Hepatic stellate cell (primary cell): ENCODE data around the gene SLA2.
"Not testable (repeated sequence)": the region's sequence is repeated elsewhere in the genome, so short reads cannot be mapped to it uniquely, and the experiment has no call there.

Experiments used
- DNase-seq: peaks from one replicate; pipeline ENCODE4 v3.0.0; 2011; ENCODE audit warnings: low spot score

Gene SLA2

GRCh38 chr20:36645353-36645752 is 643 bp downstream of the SLA2 start:
- no peak for DNase-seq

GRCh38 chr20:36644706-36645095 is 1.3 kb downstream of the SLA2 start:
- DNase-seq = no peak

DNA sequence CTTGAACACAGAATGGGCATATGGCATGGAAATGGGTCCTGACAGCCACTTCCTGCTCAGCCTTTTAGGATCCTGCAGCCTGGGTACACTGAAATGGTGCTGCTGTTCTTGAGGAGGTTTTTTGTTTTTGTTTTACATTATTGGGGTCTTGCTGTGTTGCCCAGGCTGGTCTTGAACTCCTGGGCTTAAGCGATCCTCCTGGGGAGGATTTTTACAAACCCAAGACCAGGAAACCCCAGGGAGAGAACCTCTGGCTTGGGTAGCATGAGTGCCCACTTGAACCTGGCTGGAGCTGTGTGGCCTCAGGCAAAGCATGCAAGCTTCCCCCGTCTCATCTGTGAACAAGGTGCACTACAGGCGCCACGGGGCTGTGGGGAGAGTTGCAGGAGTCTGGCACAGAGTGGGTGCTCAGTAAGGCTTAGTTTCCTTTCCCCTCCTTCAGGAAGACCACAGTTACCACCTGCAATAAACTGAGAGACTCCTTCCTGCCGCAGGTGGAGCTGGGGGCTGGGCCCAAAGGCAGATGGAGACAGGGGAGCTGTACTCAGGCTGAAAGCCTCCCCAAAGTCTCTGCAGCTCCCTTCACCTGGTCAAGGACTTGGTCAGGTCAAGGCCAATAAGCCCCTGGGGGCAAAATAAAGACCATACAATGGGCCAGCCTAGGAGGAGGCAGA is 1.8 kb downstream of the SLA2 start:
- no peak for DNase-seq

- DNase-seq = no peak
These were observed 3.9 kb downstream of the SLA2 start for GRCh38 chr20:36642136-36642535.

- no peak for DNase-seq
These were observed 4.5 kb downstream of the SLA2 start for GRCh38 chr20:36641506-36641843.

- not testable (repeated sequence) for DNase-seq
These were observed 7.1 kb downstream of the SLA2 start for GRCh38 chr20:36638876-36639400.

- DNase-seq = no peak
These were observed 11.7 kb downstream of the SLA2 start for GRCh38 chr20:36634342-36634741.

DNA sequence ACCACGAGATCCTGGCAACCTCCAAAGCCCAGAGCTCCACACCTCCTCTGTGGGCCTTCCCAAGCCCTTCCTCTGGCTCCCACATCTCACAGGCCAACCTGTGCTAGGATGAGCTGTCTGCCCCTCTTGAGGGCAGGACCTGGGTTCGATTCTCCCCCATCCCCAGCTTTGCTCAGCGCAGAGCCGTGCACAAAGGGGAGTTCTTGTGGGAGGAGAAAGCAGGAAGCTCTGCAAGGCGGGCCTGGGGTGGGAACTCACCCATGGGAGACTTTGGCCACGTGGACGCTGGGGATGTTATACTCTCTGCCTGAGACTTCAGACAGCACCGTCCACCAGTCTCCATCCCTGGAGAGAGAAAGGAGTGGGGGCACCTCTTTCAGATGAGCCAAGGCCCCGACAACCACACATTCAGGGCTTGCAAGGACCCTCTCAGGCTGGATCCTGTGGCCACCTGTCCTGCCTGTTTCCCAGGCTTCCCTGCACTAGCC is 12.7 kb downstream of the SLA2 start:
- DNase-seq = no peak

DNA sequence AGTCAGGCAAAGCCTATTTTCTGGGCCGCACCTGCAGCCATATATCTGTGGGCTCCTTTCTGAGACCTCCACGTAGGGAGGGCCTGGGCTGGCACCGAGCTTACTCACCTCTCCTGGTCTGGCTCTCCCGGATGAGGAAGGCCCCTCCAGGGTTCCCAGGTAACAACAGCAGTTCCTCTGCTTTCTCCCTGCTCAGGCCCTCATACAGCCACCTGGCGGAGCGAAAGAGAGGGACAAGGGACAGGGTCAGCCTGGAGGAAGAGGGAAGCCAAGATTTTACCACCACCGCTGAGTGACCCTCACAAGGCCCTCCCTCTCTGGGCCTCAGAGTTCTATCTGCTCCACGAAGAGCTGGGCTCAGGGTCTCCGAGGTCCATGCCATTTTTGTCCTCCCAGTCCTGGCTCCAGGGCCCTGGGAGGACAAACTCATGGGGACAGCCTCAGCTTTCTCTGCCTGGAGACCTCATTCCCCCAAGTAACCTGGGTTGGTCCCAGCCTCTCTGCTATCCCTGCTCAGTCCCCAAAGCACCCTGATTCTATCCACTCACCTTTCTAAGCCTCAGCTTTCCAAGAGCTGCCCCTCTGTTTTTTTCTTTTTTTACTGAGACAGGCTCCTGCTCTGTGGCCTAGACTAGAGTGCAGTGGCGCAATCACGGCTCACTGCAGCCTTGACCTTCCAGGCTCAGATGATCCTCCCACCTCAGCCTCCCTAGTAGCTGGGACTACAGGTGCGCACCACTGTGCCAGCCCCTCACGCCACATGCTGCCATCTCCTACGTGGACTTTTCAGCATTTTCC is 13.3 kb downstream of the SLA2 start:
- DNase-seq = no peak

GRCh38 chr20:36632147-36632486 is 13.9 kb downstream of the SLA2 start:
- no peak for DNase-seq

DNA sequence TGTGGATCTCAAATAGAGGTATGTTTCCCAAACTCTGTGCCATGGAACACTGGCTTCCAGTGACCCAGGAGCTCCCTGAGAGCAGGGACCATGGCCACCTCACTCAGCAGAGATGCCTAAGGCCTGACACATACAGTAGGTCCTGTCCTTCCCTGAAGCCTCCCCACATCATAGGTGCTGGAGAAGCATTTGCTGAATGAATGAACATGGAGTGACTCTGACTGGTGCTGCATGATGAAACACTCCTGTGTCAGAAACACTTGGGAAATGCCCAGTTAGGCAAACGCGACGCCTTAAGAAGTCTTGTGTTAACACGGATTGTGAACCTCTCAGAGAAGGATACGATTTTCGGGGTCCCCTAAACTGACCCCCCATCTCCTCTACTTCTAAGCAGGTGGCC is 14.3 kb downstream of the SLA2 start:
- DNase-seq = no peak

DNA sequence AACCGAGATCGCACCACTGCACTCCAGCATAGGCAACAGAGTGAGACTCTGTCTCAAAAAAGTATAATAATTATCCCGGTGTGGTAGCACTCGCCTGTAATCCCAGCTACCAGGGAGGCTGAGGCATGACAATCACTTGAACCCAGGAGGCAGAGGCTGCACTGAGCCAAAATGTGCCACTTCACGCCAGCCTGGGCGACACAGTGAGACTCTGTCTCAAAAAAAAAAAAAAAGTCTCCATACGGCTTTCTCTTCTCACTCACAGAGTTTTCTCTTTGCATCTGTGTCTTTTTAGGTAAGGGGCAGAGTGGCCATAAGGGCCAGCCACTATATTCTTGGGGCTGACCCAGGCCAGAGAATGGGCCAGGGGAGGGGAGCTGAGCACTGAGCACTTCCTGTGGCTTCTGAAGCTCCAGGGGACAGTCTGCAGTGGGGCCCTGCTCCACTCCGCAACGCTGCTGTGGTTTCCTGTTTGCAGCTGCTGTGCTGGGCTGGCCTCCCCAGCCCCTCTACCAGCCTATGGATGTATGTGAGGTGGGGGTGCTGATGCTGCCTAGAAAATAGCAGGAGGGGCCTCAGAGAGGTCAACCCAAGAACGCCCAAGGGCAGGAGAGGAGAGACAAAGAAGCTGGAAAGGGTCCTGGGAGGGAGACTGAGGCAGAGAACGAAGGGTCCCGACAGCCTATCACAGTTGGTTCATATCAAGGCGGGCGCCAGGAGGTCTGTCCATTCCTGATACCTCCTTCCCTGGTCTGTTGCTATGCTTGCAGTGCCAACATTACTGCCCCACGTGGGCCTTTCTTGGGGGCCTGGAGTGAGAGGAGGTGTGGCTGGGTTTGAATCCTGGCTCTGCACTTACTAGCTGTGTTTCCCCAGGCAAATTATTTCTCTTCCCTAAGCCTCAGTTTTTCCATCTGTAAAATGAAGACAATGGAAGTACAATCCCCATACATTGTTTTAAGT is 16.0 kb downstream of the SLA2 start:
- DNase-seq = no peak

GRCh38 chr20:36628076-36628475 is 17.9 kb downstream of the SLA2 start:
- no peak for DNase-seq

DNA sequence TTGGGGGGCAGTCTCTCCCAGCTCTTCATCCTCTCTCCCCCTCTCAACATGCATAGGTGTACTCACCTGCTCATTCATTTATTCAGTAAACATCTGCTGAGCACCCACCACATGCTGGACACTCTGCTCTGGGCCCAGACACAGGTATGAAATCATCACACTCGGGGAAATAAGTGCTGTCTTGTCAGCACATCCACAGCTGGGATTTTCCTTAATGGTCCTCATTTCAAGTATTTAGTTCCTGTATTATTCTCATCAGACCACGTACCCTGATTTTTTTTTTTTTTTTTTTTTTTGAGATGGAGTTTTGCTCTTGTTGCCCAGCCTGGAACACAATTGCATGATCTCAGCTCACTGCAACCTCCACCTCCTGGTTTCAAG is 21.1 kb downstream of the SLA2 start:
- no peak for DNase-seq

GRCh38 chr20:36624068-36624943 is 21.7 kb downstream of the SLA2 start:
- no peak for DNase-seq

- DNase-seq = no peak
These were observed 22.6 kb downstream of the SLA2 start for GRCh38 chr20:36623444-36623843.

DNA sequence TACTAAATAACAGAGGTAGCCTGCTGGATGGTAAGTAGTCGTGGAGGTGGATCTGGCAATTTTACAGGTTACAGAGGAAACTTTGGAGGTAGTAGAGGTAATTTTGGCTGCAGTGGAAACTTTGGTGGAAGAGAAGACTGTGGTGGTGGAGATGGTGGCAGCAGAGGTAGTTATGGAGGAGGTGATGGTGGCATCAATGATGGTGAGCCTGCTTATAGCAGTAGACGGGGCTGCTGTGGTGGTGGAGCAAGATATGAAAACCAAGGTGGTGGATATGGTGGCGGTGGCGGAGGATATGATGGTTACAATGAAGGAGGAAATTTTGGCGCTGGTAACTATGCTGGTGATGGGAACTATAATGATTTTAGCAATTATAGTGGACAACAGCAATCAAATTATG is 25.1 kb downstream of the SLA2 start:
- no peak for DNase-seq

DNA sequence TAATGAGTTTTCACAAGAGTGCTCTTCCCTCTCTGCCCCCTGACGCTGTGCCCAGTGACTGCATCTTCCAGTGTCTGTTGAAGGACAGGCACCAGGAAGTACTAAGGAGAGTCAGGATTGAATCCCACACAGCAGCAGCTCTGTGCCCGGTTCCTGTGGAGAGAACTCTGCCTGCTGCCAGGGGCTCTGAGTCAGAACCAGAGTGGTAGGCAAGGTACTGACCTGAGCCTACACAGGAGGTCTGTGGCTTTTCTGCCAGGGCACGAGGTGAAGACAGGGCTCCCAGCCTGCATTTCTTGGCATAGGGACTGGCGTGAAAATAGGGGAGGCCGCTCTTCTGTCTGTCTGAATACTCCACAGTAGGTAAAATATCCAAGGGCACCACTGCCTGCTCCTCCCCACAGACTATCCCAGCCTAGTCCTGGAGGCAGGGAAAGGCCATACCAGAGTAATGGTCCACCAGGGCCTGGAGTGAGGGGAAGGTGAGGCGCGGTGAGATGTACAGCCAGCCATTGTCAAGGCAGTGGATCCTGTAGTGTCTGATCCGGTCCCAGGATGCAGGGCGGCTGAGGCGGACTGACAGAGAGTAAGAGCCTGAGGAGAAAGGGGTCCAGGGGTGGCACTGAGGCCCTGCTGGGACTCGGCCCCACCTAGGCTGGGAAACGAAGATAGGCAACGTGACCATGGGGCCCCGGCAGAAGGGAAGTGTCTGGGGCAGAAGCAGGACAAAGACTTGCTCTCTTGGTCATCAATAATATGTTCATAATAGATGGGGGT is 31.0 kb downstream of the SLA2 start:
- no peak for DNase-seq

DNA sequence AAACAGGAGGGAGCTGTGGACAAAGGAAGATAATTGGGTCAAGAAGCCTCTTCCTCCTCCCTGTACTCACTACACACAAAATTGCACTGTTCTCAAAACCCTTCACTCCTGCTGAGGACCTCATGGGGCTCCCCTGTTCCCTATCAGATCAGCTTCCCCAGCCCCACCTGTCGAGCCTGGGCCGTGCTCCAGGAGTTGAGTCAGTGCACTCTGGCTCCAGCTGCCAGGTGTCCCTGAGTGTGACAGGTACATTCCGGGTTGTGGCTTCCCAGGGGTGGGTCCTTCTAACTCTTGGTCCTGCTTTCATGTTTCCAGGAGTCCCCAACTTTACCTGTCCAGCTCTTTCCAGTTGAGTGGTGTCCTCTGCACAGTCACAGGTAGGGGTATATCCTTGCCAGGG is 32.0 kb downstream of the SLA2 start:
- no peak for DNase-seq

GRCh38 chr20:36611625-36612024 is 34.4 kb downstream of the SLA2 start:
- no peak for DNase-seq

GRCh38 chr20:36608388-36608728 is 37.6 kb downstream of the SLA2 start:
- not testable (repeated sequence) for DNase-seq
